CD4-positive, alpha-beta T cell treated with Interleukin-4 for 1 hour (primary cell): ENCODE results near the gene NR3C2.

Source experiments
- DNase-seq, 2 donors: peaks; one replicate each; pipeline ENCODE4 v3.0.0-alpha.2; 2020 to 2022

Gene NR3C2

GRCh38 chr4:148441986-148442831 lies at the start of gene NR3C2:
NR3C2 (minus strand) TSS chr4:148442414.
- DNase-seq, result peak; percentile 99

- DNase-seq, result no peak
These were observed 45.0 kb upstream of the NR3C2 start for GRCh38 chr4:148487181-148487580.

DNA sequence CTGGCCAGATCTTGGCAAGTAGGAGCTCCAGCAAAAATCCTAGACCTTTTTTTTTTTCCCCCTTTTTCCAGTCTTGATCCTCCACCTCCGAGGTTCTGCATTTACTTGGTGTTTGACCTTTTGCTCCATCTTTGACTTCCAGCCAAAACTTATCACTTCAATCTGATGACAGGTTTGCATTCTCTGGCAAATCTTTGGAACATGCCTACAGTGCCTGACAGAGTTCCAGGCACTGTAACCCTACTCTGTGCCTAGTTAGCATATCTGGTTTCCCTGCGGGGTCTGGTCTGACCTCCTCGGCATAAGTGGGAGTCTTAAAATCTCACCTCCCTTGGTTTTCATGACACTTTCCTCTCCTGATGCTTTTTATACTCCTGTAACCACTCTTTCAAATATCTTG lies 39.4 kb upstream of the NR3C2 start:
- no peak for DNase-seq

DNA sequence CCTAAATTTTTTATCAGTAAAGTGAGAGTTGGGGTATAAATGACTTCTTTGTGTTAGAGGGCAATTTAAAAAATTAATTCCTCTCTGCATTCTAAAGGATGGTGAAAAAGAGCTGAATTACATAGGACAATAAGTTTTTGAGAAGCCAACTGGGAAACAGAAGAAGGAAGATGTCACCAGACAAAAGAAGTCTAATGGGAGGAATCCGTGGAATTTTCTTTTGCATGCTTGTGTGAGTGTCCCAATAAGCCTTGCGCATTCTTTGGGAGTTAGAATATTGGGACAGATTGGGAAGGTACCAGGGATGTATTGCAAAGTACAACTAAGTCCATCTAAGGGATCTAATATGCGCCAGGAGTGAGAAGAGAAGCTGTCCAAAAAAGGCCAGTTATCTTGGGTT lies 35.1 kb upstream of the NR3C2 start:
- no peak for DNase-seq

- DNase-seq, result no peak
These were observed 27.7 kb upstream of the NR3C2 start for GRCh38 chr4:148469938-148470337.

- DNase-seq, result no peak
These were observed 12.6 kb upstream of the NR3C2 start for GRCh38 chr4:148454835-148455234.

DNA sequence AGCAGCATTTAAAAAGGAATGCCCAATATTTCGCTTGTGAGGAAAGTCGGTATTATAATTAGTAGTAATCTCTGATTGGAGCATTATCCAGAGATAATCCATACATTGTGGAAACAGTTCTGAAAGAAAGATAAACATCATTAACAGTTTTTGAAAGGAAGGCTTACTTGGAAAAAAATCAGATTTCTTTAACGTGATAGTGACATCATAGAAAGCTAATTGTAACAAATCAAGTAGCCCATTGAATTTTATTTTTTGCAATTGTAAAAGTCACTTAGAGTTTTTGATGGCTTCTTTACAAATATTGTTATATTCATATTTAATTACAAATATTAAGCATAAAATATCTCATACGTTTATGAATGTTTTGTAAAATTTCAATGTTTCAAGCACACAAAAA lies 11.6 kb upstream of the NR3C2 start:
- DNase-seq, result no peak

DNA sequence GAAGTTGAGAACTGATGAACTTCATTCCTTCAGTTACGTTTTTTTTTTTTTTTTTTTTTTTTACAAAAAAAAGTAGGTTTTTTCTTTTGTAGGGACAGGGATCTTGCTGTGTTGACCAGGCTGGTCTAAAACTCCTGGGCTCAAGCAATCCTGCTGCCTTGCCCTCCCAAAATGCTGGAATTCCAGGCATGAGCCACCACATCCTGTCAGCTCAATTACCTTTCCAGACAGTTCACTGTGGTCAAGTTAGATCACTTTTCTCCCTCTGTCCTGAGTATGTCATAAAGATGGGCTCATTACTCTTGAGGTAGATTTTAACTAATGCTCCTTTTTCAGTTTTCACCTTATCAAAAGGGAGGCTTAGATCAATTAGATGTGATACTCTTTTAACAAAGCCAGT lies 10.8 kb upstream of the NR3C2 start:
- DNase-seq, result no peak

DNA sequence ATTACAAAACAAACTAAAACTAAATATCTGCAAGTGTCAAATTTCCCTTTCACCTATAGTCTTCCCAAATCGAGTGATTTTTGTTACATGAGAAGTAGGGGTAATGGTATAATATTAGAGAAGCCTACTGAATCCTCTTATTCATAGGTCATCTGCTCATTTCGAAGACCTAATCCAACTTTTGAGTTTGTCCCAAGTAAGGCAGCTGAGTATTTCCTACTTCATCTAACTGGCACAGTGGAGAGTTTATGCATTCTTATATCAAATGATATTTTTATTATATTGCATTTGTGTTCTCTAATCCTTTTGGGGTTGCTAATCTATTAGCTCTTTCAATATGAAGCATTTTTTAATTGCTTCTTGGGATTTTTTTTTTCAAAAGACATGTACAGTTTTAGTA lies 7.7 kb upstream of the NR3C2 start:
- DNase-seq, result no peak

DNA sequence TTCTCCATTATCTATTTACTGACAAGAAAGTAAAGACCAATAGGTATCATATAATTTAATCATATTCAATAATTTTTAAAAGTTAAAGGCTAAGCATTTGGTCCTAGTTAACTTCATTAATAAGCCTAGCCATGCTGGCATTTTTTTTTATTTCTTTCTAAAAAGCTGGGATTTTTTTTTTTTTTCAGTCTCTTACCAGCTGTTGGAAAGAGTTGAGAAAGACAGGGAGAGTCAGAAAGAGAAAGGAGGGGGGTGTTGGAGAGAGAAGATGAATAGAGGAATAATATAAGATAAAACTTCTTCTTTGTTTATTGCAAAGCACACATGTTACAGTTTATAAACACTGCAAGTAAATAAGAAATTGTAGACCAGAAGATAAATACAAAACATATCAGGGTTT lies 5.9 kb upstream of the NR3C2 start:
- no peak for DNase-seq

GRCh38 chr4:148447681-148448080 lies 5.5 kb upstream of the NR3C2 start:
- peak; percentile 39 to 67 for DNase-seq

- DNase-seq, result no peak
These were observed 3.7 kb upstream of the NR3C2 start for GRCh38 chr4:148445860-148446330.

- peak; percentile 66 to 77 for DNase-seq
These were observed 3.1 kb upstream of the NR3C2 start for GRCh38 chr4:148445071-148445859.

- peak; percentile 43 to 55 for DNase-seq
These were observed 2.3 kb upstream of the NR3C2 start for GRCh38 chr4:148444296-148445070.

- DNase-seq, result peak; percentile 30 to 43
These were observed 1.5 kb upstream of the NR3C2 start for GRCh38 chr4:148443512-148444295.

- DNase-seq, result no peak
These were observed 758 bp upstream of the NR3C2 start for GRCh38 chr4:148442832-148443511.

DNA sequence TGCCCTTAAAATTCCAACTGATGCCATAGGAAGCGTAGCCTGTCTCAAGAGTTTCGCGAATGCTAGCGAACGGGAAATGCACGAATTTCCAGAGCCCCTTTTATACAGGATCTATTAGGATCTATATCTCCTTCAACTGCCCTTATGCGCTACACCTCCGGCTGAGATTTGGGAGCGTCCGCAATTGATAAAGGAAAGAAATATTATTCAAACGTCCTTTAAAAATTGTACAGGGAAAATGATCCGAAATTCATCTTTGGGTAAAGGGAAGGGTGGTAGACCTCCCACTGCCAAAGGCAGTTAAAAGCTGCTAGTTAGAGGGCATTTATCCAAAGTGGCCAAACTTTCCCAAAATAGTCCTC lies 609 bp downstream of the NR3C2 start:
- DNase-seq, result no peak

DNA sequence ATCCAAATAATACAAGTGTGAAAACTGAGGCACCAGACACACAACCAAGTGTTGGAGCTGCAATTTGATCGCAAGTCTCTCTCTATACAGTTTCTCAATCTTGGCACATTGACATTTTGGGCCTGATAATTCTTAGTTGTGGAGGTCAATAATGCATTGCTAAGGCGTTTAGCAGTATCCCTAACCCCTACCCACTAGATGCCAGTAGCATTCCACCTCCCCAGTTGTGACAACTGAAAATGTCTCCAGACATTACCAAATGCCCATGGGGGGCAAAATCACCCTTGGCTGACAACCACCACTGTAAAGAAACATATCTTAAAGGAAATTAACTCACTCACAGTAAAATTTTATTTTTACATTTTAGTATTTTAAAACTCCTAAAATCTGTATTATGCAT lies 4.2 kb downstream of the NR3C2 start:
- DNase-seq, result no peak

GRCh38 chr4:148437439-148437838 lies 4.8 kb downstream of the NR3C2 start:
- no peak for DNase-seq

- DNase-seq, result no peak
These were observed 5.7 kb downstream of the NR3C2 start for GRCh38 chr4:148436512-148436911.

DNA sequence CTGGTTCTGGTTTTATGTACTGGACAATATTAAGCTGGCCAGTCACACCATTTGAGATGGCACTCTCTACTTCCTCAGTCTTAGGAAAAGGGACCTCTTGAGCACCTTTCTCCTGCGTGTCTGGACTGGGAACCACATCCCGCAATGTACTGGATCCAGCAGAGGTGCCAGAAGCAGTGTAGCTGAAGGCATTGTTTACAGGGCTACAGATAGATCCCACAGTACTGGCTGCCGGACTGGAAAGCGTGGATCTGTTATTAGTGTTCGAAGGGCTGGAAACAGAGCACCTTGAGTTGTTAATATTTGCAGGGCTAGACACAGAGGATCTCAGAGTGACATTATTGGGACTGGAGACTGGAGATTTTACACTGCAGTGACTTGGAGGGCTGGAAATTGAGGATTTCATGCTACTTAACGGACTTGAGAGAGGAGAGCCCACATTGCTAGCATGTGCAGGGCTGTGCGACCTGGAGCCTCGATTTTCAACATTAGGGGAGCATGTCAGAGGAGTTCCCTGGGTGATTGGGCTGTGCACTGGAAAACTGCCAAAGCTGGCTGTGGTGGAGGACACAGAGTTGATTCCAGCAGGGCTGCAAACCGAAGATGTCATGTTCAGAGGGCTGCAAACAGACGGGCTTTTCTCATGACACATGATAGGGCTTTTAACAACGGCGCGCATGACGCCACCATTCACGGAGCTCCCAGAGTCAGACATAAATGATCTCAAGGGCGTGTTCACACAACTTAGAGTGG lies 6.4 kb downstream of the NR3C2 start:
- DNase-seq, result no peak
